DMS79 treated with DMSO at 0.1 percent for 48 hours (cell line): ENCODE results near the gene TIMM10.

Source experiments
- DNase-seq: peaks from one replicate; lab custom pipeline; 2025; lab: John Stamatoyannopoulos, UW

The TIMM10 gene

DNA sequence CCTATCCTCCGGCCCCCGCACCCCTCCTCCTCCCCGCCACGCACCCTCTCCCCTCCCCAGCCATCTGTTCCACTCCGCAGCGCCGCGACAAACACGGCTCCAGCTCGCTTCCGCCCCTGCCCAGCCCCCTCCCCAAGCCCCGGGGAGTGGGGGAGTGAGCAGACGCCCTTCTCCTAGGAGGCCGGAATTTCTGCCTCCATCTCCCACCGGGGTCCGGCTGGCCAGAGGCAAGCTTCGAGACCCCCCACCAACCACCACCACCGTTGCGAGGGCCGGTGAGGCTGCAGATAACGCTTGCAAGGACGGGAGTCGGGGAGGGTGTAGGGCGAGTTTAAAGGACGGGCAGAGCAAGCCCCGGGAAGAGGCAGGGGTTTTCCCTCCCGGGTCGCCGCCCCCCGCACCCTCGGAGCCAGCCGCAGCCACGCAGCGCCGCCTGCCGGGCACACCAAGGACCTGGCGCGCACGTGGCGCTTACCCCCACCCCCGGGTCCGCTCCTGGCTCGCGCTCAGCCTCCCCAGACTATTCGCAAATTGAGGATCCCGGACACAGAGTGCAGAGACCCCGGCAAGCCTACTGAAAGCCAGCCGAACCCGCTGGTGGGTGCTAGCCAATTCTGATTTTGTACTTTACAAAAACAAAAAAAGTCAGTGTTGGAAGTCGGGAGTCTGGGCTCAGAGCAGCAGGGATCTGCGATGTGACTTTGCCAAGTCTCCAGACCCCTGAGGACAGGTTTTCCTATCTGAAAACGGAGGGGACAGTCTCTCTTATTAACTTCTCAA, 47.6 kb downstream of the TIMM10 start:
- DNase-seq = peak; percentile 40

DNA sequence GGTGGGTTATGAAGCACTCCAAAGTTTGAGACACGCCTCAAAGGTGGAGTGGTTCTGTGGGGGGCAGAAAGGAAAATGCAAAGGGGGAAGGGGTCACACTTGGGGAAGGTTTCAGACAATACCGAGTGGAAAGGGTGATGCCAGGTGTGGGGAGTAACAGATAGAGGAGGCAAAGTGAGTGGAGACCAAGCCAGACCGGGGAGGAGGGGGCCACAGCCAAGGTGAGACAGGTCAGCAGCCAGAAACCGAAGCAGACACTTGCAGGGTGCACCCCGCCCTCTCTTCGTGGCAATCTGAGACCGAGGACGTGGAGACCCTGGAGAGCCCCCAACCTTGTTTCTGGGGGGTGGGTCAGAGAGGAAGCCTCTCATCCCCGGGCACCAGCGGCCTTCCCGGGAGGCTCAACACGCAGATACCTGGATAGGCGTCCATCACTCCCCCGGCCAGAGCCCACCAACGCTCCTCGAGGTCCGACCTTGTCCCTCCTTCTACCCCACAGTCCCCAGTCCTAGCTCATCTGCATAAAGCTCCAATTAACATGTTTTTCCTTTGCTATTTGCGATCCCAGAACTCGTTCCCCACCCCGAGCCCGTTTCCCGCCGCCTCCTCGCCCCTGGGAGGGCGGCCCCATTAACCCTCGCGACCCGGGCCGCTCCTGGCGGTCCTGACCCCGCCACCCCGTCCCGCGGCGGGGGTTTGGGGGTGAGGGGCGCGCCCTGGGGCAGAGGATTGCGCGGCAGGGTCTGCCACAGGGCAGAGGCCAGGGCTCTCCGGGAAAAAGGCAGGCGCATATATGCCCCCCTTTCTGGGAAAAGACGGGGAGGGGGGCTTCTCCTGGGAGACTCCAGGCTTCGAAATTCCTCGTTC, 48.4 kb downstream of the TIMM10 start:
- no peak for DNase-seq

DNA sequence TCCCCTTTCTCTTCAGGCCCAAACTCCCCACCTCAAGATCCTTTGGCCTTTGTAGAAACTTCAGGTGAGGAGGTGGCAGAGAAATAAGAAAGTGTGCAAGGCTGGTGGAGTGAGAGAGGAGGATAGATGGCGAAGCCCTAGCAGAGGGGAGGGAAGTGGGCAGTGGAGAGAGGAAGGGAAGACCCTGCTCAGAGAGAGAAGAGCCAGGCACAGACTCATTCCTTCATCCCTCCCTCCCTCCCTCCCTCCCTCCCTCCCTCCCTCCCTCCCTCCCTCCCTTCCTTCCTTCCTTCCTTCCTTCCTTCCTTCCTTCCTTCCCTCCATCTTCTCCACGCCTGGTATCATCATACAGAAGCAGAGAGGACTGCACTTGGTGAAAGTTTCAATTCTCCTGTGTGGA, 49.2 kb downstream of the TIMM10 start:
- DNase-seq = no peak

GRCh38 chr11:57480409-57481137, 50.0 kb downstream of the TIMM10 start:
- DNase-seq = peak; percentile 39

- no peak for DNase-seq
Observed at GRCh38 chr11:57479911-57480310, 50.6 kb downstream of the TIMM10 start.

DNA sequence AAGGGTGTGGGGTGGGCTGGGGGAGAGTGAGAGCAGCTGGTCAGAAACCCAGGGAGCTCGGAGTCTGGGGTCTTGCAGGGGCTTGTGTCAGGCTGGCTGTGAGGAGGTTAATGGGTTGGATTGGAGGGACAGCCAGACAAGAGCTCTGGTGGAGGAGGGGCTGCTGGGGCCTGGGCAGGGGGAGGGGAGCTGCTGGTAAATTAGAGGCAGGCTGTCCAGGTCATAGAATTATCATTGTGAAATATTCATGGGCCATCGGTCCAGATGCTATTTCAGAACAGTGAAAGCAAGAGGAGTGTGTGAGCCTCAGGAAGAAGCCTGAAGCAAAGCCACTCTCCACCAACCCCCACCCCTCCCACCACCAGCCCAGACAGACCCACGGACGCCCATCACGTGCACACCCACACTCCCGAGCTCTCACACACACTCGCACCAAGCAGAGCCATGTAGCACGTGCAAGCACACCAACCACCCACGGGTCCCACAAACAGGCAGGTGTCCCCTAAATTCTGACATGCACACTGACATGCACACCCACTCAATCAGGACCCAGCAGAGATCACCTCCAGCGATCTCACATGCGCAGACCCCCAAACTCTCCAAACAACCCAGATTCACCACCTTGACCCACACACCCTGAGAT, 51.4 kb downstream of the TIMM10 start:
- no peak for DNase-seq
